ENCODE data around the gene TEX26. TPM values are rescaled to one million over a fixed set of nuclear protein-coding genes. Genes with fewer than 3 reads are reported as not detected.

TEX26 gene
- total and polyA plus RNA-seq, 10 of the 15 experiments (the other 5 are each of a cell fraction or from before 2014, with no cell fraction given), result not detected

DNA sequence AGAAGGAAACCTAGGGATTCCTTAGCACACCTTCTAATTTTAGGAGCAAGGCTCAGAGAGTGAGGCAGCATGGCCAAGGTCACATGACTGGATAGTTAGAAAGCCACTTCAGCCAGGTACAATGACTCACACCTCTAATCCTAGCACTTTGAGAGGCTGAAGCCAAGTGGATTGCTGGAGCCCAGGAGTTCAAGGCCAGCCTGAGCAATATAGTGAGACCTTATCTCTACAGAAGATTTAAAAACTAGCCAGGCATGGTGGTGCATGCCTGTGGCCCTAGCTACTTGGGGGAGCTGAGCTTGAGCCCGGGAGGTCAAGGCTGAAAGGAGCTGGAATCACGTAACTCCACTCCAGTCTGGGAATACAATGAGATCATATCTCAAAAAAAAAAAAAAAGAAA is 69.2 kb downstream of the TEX26 start:
- Histone ChIP-seq H3K9me3 (replicated peaks; ENCODE audit: control insufficient read depth, insufficient read depth, low read length) (no peaks in the 10 kb centered on the region), H3K9ac (ENCODE audit: control insufficient read depth, insufficient read depth, low read length) (no peak overlapping the region), H2AFZ (ENCODE audit: control insufficient read depth, low read depth, low read length) (no peak overlapping the region), H3K27ac (ENCODE audit: control insufficient read depth, insufficient read depth) (no peak overlapping the region), H3K27me3 (replicated peaks in 1 of 2; ENCODE audit: control insufficient read depth in 2 of 2, insufficient read depth in 2 of 2, low read length in 1 of 2) (peaks cover 2% of the 10 kb centered on the region in 2 experiments; a peak in 3 of 4 replicates), H4K20me1 (ENCODE audit: control insufficient read depth, insufficient read depth) (no peaks in the 10 kb centered on the region), H3K4me2 (ENCODE audit: control insufficient read depth, insufficient read depth) (no peak overlapping the region), H3K36me3 (ENCODE audit: control insufficient read depth in 2 of 2, insufficient read depth in 2 of 2, low read length in 1 of 2) (no peaks in the 10 kb centered on the region), H3K4me3 (no peak overlapping the region), H3K79me2 (ENCODE audit: control insufficient read depth, insufficient read depth, low read length) (no peaks in the 10 kb centered on the region), H3K4me1 (ENCODE audit: control insufficient read depth, insufficient read depth, low read length) (no peaks in the 10 kb centered on the region)
- RAD21 ChIA-PET (ENCODE audit: unreplicated experiment), result no interaction called here
- POLR2A ChIA-PET, result interaction anchor here (0.6 kb wide), 1 partner anchor 147 kb away, joined by 3 read pairs; no protein-coding TSS in a partner anchor
- in situ Hi-C loops (cut with MboI), result no loop called here
- 23% methylated on average over 2 of the region's 2 CpGs for whole genome bisulfite sequencing (ENCODE audit: insufficient coverage, insufficient replicate concordance, low lambda C conversion rate, missing lambda C conversion rate)
- SMC1A ChIA-PET (ENCODE audit: uncharacterized antibody, unreplicated experiment), result no interaction called here
- intact Hi-C loops (cut with micrococcal nuclease; ENCODE audit: unreplicated experiment), result no loop called here
- CTCF ChIA-PET, result interaction anchor here (1.4 to 2.5 kb wide), 3 partner anchors 20 to 43 kb away, joined by 4 to 8 read pairs (median 4); no protein-coding TSS in a partner anchor
- FAIRE-seq (no peak), ATAC-seq (no peak), DNase-seq (ENCODE audit: low read depth, low spot score) (no peak)
- BruUV-seq (replicated peaks), result no TSS peak
- no peak for TF ChIP-seq IKZF1 (conservative IDR thresholded peaks at IDR 0.05)
- TF ChIP-seq, protein P1, sequence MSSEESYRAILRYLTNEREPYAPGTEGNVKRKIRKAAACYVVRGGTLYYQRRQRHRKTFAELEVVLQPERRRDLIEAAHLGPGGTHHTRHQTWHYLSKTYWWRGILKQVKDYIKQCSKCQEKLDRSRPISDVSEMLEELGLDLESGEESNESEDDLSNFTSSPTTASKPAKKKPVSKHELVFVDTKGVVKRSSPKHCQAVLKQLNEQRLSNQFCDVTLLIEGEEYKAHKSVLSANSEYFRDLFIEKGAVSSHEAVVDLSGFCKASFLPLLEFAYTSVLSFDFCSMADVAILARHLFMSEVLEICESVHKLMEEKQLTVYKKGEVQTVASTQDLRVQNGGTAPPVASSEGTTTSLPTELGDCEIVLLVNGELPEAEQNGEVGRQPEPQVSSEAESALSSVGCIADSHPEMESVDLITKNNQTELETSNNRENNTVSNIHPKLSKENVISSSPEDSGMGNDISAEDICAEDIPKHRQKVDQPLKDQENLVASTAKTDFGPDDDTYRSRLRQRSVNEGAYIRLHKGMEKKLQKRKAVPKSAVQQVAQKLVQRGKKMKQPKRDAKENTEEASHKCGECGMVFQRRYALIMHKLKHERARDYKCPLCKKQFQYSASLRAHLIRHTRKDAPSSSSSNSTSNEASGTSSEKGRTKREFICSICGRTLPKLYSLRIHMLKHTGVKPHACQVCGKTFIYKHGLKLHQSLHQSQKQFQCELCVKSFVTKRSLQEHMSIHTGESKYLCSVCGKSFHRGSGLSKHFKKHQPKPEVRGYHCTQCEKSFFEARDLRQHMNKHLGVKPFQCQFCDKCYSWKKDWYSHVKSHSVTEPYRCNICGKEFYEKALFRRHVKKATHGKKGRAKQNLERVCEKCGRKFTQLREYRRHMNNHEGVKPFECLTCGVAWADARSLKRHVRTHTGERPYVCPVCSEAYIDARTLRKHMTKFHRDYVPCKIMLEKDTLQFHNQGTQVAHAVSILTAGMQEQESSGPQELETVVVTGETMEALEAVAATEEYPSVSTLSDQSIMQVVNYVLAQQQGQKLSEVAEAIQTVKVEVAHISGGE (CRISPR knock-in tag; IDR thresholded peaks at IDR 0.05), result no peak
- TF ChIP-seq, protein P2, sequence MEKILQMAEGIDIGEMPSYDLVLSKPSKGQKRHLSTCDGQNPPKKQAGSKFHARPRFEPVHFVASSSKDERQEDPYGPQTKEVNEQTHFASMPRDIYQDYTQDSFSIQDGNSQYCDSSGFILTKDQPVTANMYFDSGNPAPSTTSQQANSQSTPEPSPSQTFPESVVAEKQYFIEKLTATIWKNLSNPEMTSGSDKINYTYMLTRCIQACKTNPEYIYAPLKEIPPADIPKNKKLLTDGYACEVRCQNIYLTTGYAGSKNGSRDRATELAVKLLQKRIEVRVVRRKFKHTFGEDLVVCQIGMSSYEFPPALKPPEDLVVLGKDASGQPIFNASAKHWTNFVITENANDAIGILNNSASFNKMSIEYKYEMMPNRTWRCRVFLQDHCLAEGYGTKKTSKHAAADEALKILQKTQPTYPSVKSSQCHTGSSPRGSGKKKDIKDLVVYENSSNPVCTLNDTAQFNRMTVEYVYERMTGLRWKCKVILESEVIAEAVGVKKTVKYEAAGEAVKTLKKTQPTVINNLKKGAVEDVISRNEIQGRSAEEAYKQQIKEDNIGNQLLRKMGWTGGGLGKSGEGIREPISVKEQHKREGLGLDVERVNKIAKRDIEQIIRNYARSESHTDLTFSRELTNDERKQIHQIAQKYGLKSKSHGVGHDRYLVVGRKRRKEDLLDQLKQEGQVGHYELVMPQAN (conservative IDR thresholded peaks at IDR 0.05), result no peak
- no peak for TF ChIP-seq RAD51 (IDR thresholded peaks at IDR 0.05)
- no peak for TF ChIP-seq CHD2 (IDR thresholded peaks at IDR 0.05; ENCODE audit: borderline replicate concordance, low read depth, low read length)
- no peak for TF ChIP-seq ATF3 (IDR thresholded peaks at IDR 0.05; ENCODE audit: borderline replicate concordance, extremely low read depth, low read depth, low read length)
- no peak for TF ChIP-seq HDAC2 (IDR thresholded peaks at IDR 0.05)
- TF ChIP-seq SUZ12 (IDR thresholded peaks at IDR 0.05; ENCODE audit: unreplicated experiment), result no peak
- TF ChIP-seq PAX8 (IDR thresholded peaks at IDR 0.05), result no peak
- TF ChIP-seq PML (IDR thresholded peaks at IDR 0.05; ENCODE audit: low read length), result no peak
- no peak for TF ChIP-seq CBX3 (IDR thresholded peaks at IDR 0.05; ENCODE audit: borderline replicate concordance, low read depth)
- TF ChIP-seq CEBPB (IDR thresholded peaks at IDR 0.05; ENCODE audit: borderline replicate concordance in 1 of 2, low read depth in 2 of 2, low read length in 2 of 2), result no peak
- TF ChIP-seq SKIL (IDR thresholded peaks at IDR 0.05; ENCODE audit: low read depth, poor library complexity, severe bottlenecking), result no peak
- TF ChIP-seq ZNF274 (IDR thresholded peaks at IDR 0.05; ENCODE audit: insufficient read depth, insufficient read length), result no peak
- TF ChIP-seq, protein P3, sequence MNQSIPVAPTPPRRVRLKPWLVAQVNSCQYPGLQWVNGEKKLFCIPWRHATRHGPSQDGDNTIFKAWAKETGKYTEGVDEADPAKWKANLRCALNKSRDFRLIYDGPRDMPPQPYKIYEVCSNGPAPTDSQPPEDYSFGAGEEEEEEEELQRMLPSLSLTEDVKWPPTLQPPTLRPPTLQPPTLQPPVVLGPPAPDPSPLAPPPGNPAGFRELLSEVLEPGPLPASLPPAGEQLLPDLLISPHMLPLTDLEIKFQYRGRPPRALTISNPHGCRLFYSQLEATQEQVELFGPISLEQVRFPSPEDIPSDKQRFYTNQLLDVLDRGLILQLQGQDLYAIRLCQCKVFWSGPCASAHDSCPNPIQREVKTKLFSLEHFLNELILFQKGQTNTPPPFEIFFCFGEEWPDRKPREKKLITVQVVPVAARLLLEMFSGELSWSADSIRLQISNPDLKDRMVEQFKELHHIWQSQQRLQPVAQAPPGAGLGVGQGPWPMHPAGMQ (IDR thresholded peaks at IDR 0.05; ENCODE audit: borderline replicate concordance), result no peak
- no peak for TF ChIP-seq CHD4 (IDR thresholded peaks at IDR 0.05)

Data from GM12878 (cell line).